Vagina (tissue), 2 donors: Measurements from ENCODE around the gene FABP6. TPM values are rescaled to one million over a fixed set of nuclear protein-coding genes. Genes with fewer than 3 reads are reported as not detected.
"Not testable (repeated sequence)": the region's sequence is repeated elsewhere in the genome, so short reads cannot be mapped to it uniquely, and the experiment has no call there.

Experiments
- DNase-seq, 2 donors: peaks; one replicate each; pipeline ENCODE4 v3.0.0-alpha.2; 2017; ENCODE audit errors: extremely low spot score in 2 of 2
- H3K27ac ChIP-seq: fragments of 200-600 bp; sonication (generic); one replicate; pipeline ENCODE4 v1.5.1; 2019
- H3K27me3 ChIP-seq: fragments of 200-600 bp; sonication (generic); one replicate; pipeline ENCODE4 v1.5.1; 2019
- H3K36me3 ChIP-seq, 2 donors: fragments of 200-600 bp; sonication (generic); one replicate each; pipeline ENCODE4 v1.5.1; 2017 to 2019
- H3K4me1 ChIP-seq: fragments of 200-600 bp; sonication (generic); one replicate; pipeline ENCODE4 v1.5.1; 2019
- H3K4me3 ChIP-seq, 2 donors: fragments of 200-600 bp; sonication (generic); 1 replicate in 1 of 2; 2 replicates in 1 of 2; pipeline ENCODE4 v1.5.1; 2016 to 2019
- H3K9me3 ChIP-seq: fragments of 200-600 bp; sonication (generic); one replicate; pipeline ENCODE4 v1.5.1; 2019
- CTCF ChIP-seq, 3 experiments: fragments of 450-650 bp in 2 of 3; fragments of 200-600 bp in 1 of 3; sonication (generic) in 1 of 3; IDR thresholded peaks; one replicate each; pipeline ENCODE4 v1.5.1; 2017 to 2019; ENCODE audit warnings: antibody characterized with exemption in 3 of 3, mild to moderate bottlenecking in 2 of 3, moderate library complexity in 2 of 3
- POLR2A ChIP-seq, 2 donors: fragments of 450-650 bp; IDR thresholded peaks; one replicate each; pipeline ENCODE4 v1.6.1; 2017; ENCODE audit warnings: antibody characterized with exemption in 2 of 2, mild to moderate bottlenecking in 2 of 2, moderate library complexity in 2 of 2
- POLR2AphosphoS5 ChIP-seq, 2 donors: sonication (generic); formaldehyde crosslinking; IDR thresholded peaks; one replicate each; pipeline ENCODE4 v1.9.0; 2017; ENCODE audit warnings: antibody characterized with exemption in 2 of 2, mild to moderate bottlenecking in 2 of 2, low read depth in 1 of 2; ENCODE audit not compliant: insufficient read depth in 1 of 2
- intact Hi-C: fragments of 100-400 bp; cut with DNase I; formaldehyde crosslinking; loops from one replicate; pipeline ENCODE4 v1.15.1; 2023
- total RNA-seq: library from RNA; depleted of rRNA; stranded (reverse); fragments of >200 nt; gene quantifications from one replicate; pipeline ENCODE4 v1.2.3, GENCODE V29; 2016

FABP6 gene
- total RNA-seq, 1 donor from 2014 or later: 2.9 TPM

- no peaks in the 10 kb centered on the region for H3K27me3 ChIP-seq
- H3K36me3 ChIP-seq: no peaks in the 10 kb centered on the region
- peaks cover 14% of the 10 kb centered on the region for H3K4me1 ChIP-seq
- H3K27ac ChIP-seq: no peak overlapping the region
- no peak for TF ChIP-seq POLR2AphosphoS5 (IDR thresholded peaks at IDR 0.05; ENCODE audit: insufficient read depth in 1 of 2, low read depth in 1 of 2)
- no peak for TF ChIP-seq POLR2A (IDR thresholded peaks at IDR 0.05)
- TF ChIP-seq CTCF (IDR thresholded peaks at IDR 0.05): no peak
- no peak overlapping the region for H3K4me3 ChIP-seq
- no peak for DNase-seq
- intact Hi-C loops: loop anchor here (10.0 kb wide), 1 partner anchor 192 kb away; no protein-coding TSS in a partner anchor
- H3K9me3 ChIP-seq: no peaks in the 10 kb centered on the region
Observed at GRCh38 chr5:160192424-160192823, 36.9 kb upstream of the FABP6 start.

GRCh38 chr5:160193076-160193475 lies 36.2 kb upstream of the FABP6 start:
- intact Hi-C loops: loop anchor here (10.0 kb wide), 1 partner anchor 192 kb away; no protein-coding TSS in a partner anchor
- H3K4me3 ChIP-seq, H3K9me3 ChIP-seq, H3K27me3 ChIP-seq, H3K27ac ChIP-seq, DNase-seq, H3K36me3 ChIP-seq, H3K4me1 ChIP-seq: not testable (repeated sequence)

GRCh38 chr5:160193790-160194189 lies 35.5 kb upstream of the FABP6 start:
- not testable (repeated sequence) for H3K27me3 ChIP-seq, H3K4me3 ChIP-seq, H3K4me1 ChIP-seq, H3K36me3 ChIP-seq, H3K27ac ChIP-seq, DNase-seq, H3K9me3 ChIP-seq
- intact Hi-C loops: loop anchor here (10.0 kb wide), 1 partner anchor 191 kb away; no protein-coding TSS in a partner anchor

GRCh38 chr5:160197341-160198144 lies 31.8 kb upstream of the FABP6 start:
- no peaks in the 10 kb centered on the region for H3K9me3 ChIP-seq
- H3K4me3 ChIP-seq: no peak overlapping the region
- peaks cover 5% of the 10 kb centered on the region for H3K4me1 ChIP-seq
- H3K27ac ChIP-seq: no peak overlapping the region
- TF ChIP-seq CTCF (IDR thresholded peaks at IDR 0.05) (no peak), POLR2AphosphoS5 (IDR thresholded peaks at IDR 0.05; ENCODE audit: insufficient read depth in 1 of 2, low read depth in 1 of 2) (no peak), POLR2A (IDR thresholded peaks at IDR 0.05) (no peak)
- no peaks in the 10 kb centered on the region for H3K36me3 ChIP-seq
- intact Hi-C loops: loop anchor here (2.0 to 10.0 kb wide), 3 partner anchors 147 to 187 kb away; no protein-coding TSS in a partner anchor
- no peaks in the 10 kb centered on the region for H3K27me3 ChIP-seq
- DNase-seq: no peak

GRCh38 chr5:160198146-160198545 lies 31.2 kb upstream of the FABP6 start:
- no peak for DNase-seq
- H3K36me3 ChIP-seq: no peaks in the 10 kb centered on the region
- peaks cover 5% of the 10 kb centered on the region for H3K4me1 ChIP-seq
- intact Hi-C loops: loop anchor here (2.0 to 10.0 kb wide), 3 partner anchors 147 to 187 kb away; no protein-coding TSS in a partner anchor
- H3K4me3 ChIP-seq: no peak overlapping the region
- no peak overlapping the region for H3K27ac ChIP-seq
- H3K9me3 ChIP-seq: no peaks in the 10 kb centered on the region
- H3K27me3 ChIP-seq: no peaks in the 10 kb centered on the region
- TF ChIP-seq POLR2AphosphoS5 (IDR thresholded peaks at IDR 0.05; ENCODE audit: insufficient read depth in 1 of 2, low read depth in 1 of 2): no peak
- no peak for TF ChIP-seq POLR2A (IDR thresholded peaks at IDR 0.05)
- no peak for TF ChIP-seq CTCF (IDR thresholded peaks at IDR 0.05)

- H3K4me3 ChIP-seq: peak overlapping the region; percentile 46 to 48
- DNase-seq: no peak
- no peaks in the 10 kb centered on the region for H3K27me3 ChIP-seq
- no peak overlapping the region for H3K27ac ChIP-seq
- H3K9me3 ChIP-seq: no peaks in the 10 kb centered on the region
- H3K36me3 ChIP-seq: no peaks in the 10 kb centered on the region
- TF ChIP-seq POLR2AphosphoS5 (IDR thresholded peaks at IDR 0.05; ENCODE audit: insufficient read depth in 1 of 2, low read depth in 1 of 2): no peak
- TF ChIP-seq POLR2A (IDR thresholded peaks at IDR 0.05): no peak
- no peak for TF ChIP-seq CTCF (IDR thresholded peaks at IDR 0.05)
- H3K4me1 ChIP-seq: peaks cover 5% of the 10 kb centered on the region
- intact Hi-C loops: loop anchor here (2.0 to 10.0 kb wide), 3 partner anchors 146 to 186 kb away; no protein-coding TSS in a partner anchor
Observed at GRCh38 chr5:160198841-160199409, 30.4 kb upstream of the FABP6 start.
